Activated CD4-positive, alpha-beta T cell treated with anti-CD3 and anti-CD28 coated beads for 48 hours (primary cell): Measurements from ENCODE around the gene OR4F17.
A peak's percentile ranks its signal among the peaks of the same experiment; 100 is the strongest.
"Not testable (repeated sequence)": the region's sequence is repeated elsewhere in the genome, so short reads cannot be mapped to it uniquely, and the experiment has no call there.

Source experiments
- DNase-seq: peaks from one replicate; pipeline ENCODE4 v3.0.0-alpha.2; 2020

Gene OR4F17

GRCh38 chr19:106804-107203 is at the start of gene OR4F17:
Gene OR4F17, plus strand, starts transcription at chr19:107104. Its CDS starts 3,575 bp downstream, at chr19:110679.
- not testable (repeated sequence) for DNase-seq

GRCh38 chr19:70793-71192 is 36.1 kb upstream of the OR4F17 start:
- DNase-seq, result peak; percentile 40

GRCh38 chr19:82864-83263 is 24.0 kb upstream of the OR4F17 start:
- DNase-seq, result not testable (repeated sequence)

GRCh38 chr19:83626-84025 is 23.3 kb upstream of the OR4F17 start:
- not testable (repeated sequence) for DNase-seq

- not testable (repeated sequence) for DNase-seq
Observed at GRCh38 chr19:90678-91077, 16.2 kb upstream of the OR4F17 start.

GRCh38 chr19:94794-95193 is 12.1 kb upstream of the OR4F17 start:
- DNase-seq, result not testable (repeated sequence)

GRCh38 chr19:97647-98046 is 9.3 kb upstream of the OR4F17 start:
- DNase-seq, result not testable (repeated sequence)

- DNase-seq, result not testable (repeated sequence)
Observed at GRCh38 chr19:120443-121140, 13.7 kb downstream of the OR4F17 start.
